CD8-positive, alpha-beta memory T cell (primary cell): ENCODE measurements around the gene SLC22A13. TPM values are rescaled to one million over a fixed set of nuclear protein-coding genes. Genes with fewer than 3 reads are reported as not detected.
"Not testable (repeated sequence)": the region's sequence is repeated elsewhere in the genome, so short reads cannot be mapped to it uniquely, and the experiment has no call there.

Source experiments
- CTCF ChIA-PET: fragments of 350-600 bp; sonication (Branson Sonifier 250); formaldehyde crosslinking; loops from one replicate; lab custom pipeline; 2021; ENCODE audit warnings: antibody characterized with exemption; lab: Charles Lee
- POLR2A ChIA-PET: fragments of 350-600 bp; sonication (Branson Sonifier 250); formaldehyde crosslinking; loops from one replicate; lab custom pipeline; 2021; ENCODE audit warnings: antibody characterized with exemption; lab: Charles Lee
- DNase-seq, 5 donors: peaks; one replicate each; pipeline versions ENCODE4 v3.0.0 to v3.0.0-alpha.2; 2020 to 2022; ENCODE audit warnings: mixed read lengths in 1 of 5
- H3K27ac ChIP-seq: one replicate; pipeline ENCODE4 v1.7.0; 2013; ENCODE audit warnings: low read depth, mild to moderate bottlenecking, low read length, moderate library complexity
- H3K27me3 ChIP-seq: 2 replicates; pipeline ENCODE4 v1.7.0; 2013; ENCODE audit warnings: low read length, mild to moderate bottlenecking; ENCODE audit not compliant: insufficient read depth, poor library complexity, severe bottlenecking
- H3K36me3 ChIP-seq: 2 replicates; pipeline ENCODE4 v1.7.0; 2013; ENCODE audit warnings: mild to moderate bottlenecking, low read length, moderate library complexity; ENCODE audit not compliant: insufficient read depth
- H3K4me1 ChIP-seq: 2 replicates; pipeline ENCODE4 v1.7.0; 2013; ENCODE audit warnings: mild to moderate bottlenecking, low read length, moderate library complexity; ENCODE audit not compliant: insufficient read depth
- H3K4me3 ChIP-seq: 2 replicates; pipeline ENCODE4 v1.7.0; 2013; ENCODE audit warnings: mild to moderate bottlenecking, low read length
- H3K9me3 ChIP-seq: 2 replicates; pipeline ENCODE4 v1.7.0; 2013; ENCODE audit warnings: mild to moderate bottlenecking, low read length
- H3K27ac Mint-ChIP-seq, 8 donors: one replicate each; pipeline ENCODE4 v1.8.0; 2020 to 2021; ENCODE audit warnings: mixed read lengths in 8 of 8, mild to moderate bottlenecking in 6 of 8, inconsistent platforms in 3 of 8, moderate library complexity in 3 of 8
- H3K27me3 Mint-ChIP-seq, 2 donors: one replicate each; pipeline ENCODE4 v1.8.0; 2020 to 2021; ENCODE audit warnings: mixed read lengths in 2 of 2, mild to moderate bottlenecking in 1 of 2, moderate library complexity in 1 of 2
- H3K36me3 Mint-ChIP-seq, 3 donors: one replicate each; pipeline ENCODE4 v1.8.0; 2020 to 2021; ENCODE audit warnings: mixed read lengths in 3 of 3, inconsistent platforms in 1 of 3, mild to moderate bottlenecking in 1 of 3
- H3K4me1 Mint-ChIP-seq, 3 donors: one replicate each; pipeline ENCODE4 v1.8.0; 2020 to 2021; ENCODE audit warnings: mixed read lengths in 3 of 3, inconsistent platforms in 1 of 3, mild to moderate bottlenecking in 1 of 3
- H3K4me3 Mint-ChIP-seq, 7 donors: one replicate each; pipeline ENCODE4 v1.8.0; 2020 to 2021; ENCODE audit warnings: mixed read lengths in 7 of 7, mild to moderate bottlenecking in 6 of 7, moderate library complexity in 4 of 7, inconsistent platforms in 2 of 7
- H3K9me3 Mint-ChIP-seq, 5 donors: one replicate each; pipeline ENCODE4 v1.8.0; 2020 to 2022; ENCODE audit warnings: mixed read lengths in 5 of 5, mild to moderate bottlenecking in 3 of 5, moderate library complexity in 2 of 5, inconsistent platforms in 1 of 5
- polyA plus RNA-seq: library from polyadenylated mRNA; unstranded; fragments of 300-500 nt; fragmentation: Illumina TruSeq; gene quantifications from one replicate; pipeline ENCODE4 v1.2.3, GENCODE V29; 2021
- total RNA-seq, 2 experiments: library from RNA; stranded (reverse); gene quantifications; one replicate each; pipeline ENCODE4 v1.2.3, GENCODE V29; 2021

Gene SLC22A13
- total and polyA plus RNA-seq, 3 experiments from 2014 or later = 0.12 to 0.44 (median 0.28) TPM

- H3K36me3 Mint-ChIP-seq, POLR2A ChIA-PET, H3K9me3 ChIP-seq, H3K27ac ChIP-seq, H3K4me3 Mint-ChIP-seq, H3K27me3 ChIP-seq, H3K27ac Mint-ChIP-seq, H3K4me3 ChIP-seq, H3K27me3 Mint-ChIP-seq, H3K4me1 ChIP-seq, H3K9me3 Mint-ChIP-seq, DNase-seq, H3K4me1 Mint-ChIP-seq, H3K36me3 ChIP-seq: not testable (repeated sequence)
- CTCF ChIA-PET = interaction anchor here (0.7 kb wide), 1 partner anchor 573 kb away, joined by 4 read pairs; no protein-coding TSS in a partner anchor
These were observed 23.9 kb downstream of the SLC22A13 start for GRCh38 chr3:38289286-38290217.

- H3K9me3 Mint-ChIP-seq, H3K4me3 Mint-ChIP-seq, H3K4me3 ChIP-seq, H3K4me1 Mint-ChIP-seq, H3K4me1 ChIP-seq, DNase-seq, H3K27me3 ChIP-seq, H3K27ac ChIP-seq, H3K36me3 Mint-ChIP-seq, H3K27ac Mint-ChIP-seq, H3K36me3 ChIP-seq, H3K9me3 ChIP-seq, POLR2A ChIA-PET: not testable (repeated sequence)
- CTCF ChIA-PET = interaction anchor here (1.6 to 3.5 kb wide), 2 partner anchors 50 to 179 kb away, joined by 5 to 31 read pairs; partner anchors contain the start of gene XYLB
- peaks cover 4 to 24% of the 10 kb centered on the region in 2 donors for H3K27me3 Mint-ChIP-seq
These were observed 31.4 kb downstream of the SLC22A13 start for GRCh38 chr3:38297053-38297452.

GRCh38 chr3:38297537-38297936 is 31.9 kb downstream of the SLC22A13 start:
- Histone ChIP-seq H3K9me3 (no peaks in the 10 kb centered on the region), H3K4me1 (no peaks in the 10 kb centered on the region), H3K4me3 (no peak overlapping the region), H3K27ac (no peak overlapping the region), H3K36me3 (no peaks in the 10 kb centered on the region), H3K27me3 (no peaks in the 10 kb centered on the region)
- H3K4me3 Mint-ChIP-seq = no peak overlapping the region
- POLR2A ChIA-PET = no interaction called here
- CTCF ChIA-PET = interaction anchor here (1.6 to 3.5 kb wide), 2 partner anchors 49 to 179 kb away, joined by 5 to 31 read pairs; partner anchors contain the start of gene XYLB
- H3K36me3 Mint-ChIP-seq = no peaks in the 10 kb centered on the region
- no peak for DNase-seq
- H3K9me3 Mint-ChIP-seq = no peaks in the 10 kb centered on the region
- H3K27me3 Mint-ChIP-seq = peaks cover 4 to 24% of the 10 kb centered on the region in 2 donors
- H3K4me1 Mint-ChIP-seq = no peaks in the 10 kb centered on the region
- no peak overlapping the region for H3K27ac Mint-ChIP-seq

GRCh38 chr3:38297947-38298711 is 32.5 kb downstream of the SLC22A13 start:
- no peaks in the 10 kb centered on the region for H3K36me3 Mint-ChIP-seq
- Histone ChIP-seq H3K36me3 (no peaks in the 10 kb centered on the region), H3K27me3 (no peaks in the 10 kb centered on the region), H3K4me1 (no peaks in the 10 kb centered on the region), H3K9me3 (no peaks in the 10 kb centered on the region), H3K4me3 (no peak overlapping the region), H3K27ac (no peak overlapping the region)
- CTCF ChIA-PET = interaction anchor here (1.6 to 3.5 kb wide), 2 partner anchors 48 to 180 kb away, joined by 5 to 31 read pairs; partner anchors contain the start of gene XYLB
- H3K4me1 Mint-ChIP-seq = no peaks in the 10 kb centered on the region
- H3K9me3 Mint-ChIP-seq = no peaks in the 10 kb centered on the region
- H3K27me3 Mint-ChIP-seq = peaks cover 4 to 24% of the 10 kb centered on the region in 2 donors
- DNase-seq = no peak
- POLR2A ChIA-PET = no interaction called here
- H3K27ac Mint-ChIP-seq = no peak overlapping the region
- no peak overlapping the region for H3K4me3 Mint-ChIP-seq

- Mint-ChIP-seq H3K4me1 (no peaks in the 10 kb centered on the region), H3K27ac (no peak overlapping the region), H3K27me3 (peaks cover 6 to 28% of the 10 kb centered on the region in 2 donors), H3K9me3 (peaks cover 0 to 5% (median 0%) of the 10 kb centered on the region in 5 donors), H3K4me3 (no peak overlapping the region), H3K36me3 (peaks cover 0 to 13% (median 0%) of the 10 kb centered on the region in 3 donors)
- CTCF ChIA-PET = no interaction called here
- Histone ChIP-seq H3K9me3 (no peaks in the 10 kb centered on the region), H3K36me3 (no peaks in the 10 kb centered on the region), H3K4me1 (no peaks in the 10 kb centered on the region), H3K27me3 (peaks cover 5% of the 10 kb centered on the region), H3K27ac (no peak overlapping the region), H3K4me3 (no peak overlapping the region)
- DNase-seq = no peak
- POLR2A ChIA-PET = no interaction called here
These were observed 41.3 kb downstream of the SLC22A13 start for GRCh38 chr3:38306941-38307340.

GRCh38 chr3:38307599-38307998 is 42.0 kb downstream of the SLC22A13 start:
- Histone ChIP-seq H3K4me3 (no peak overlapping the region), H3K4me1 (no peaks in the 10 kb centered on the region), H3K27ac (no peak overlapping the region), H3K36me3 (no peaks in the 10 kb centered on the region), H3K9me3 (no peaks in the 10 kb centered on the region), H3K27me3 (peaks cover 5% of the 10 kb centered on the region)
- ChIA-PET CTCF (no interaction called here), POLR2A (no interaction called here)
- no peaks in the 10 kb centered on the region for H3K4me1 Mint-ChIP-seq
- no peak overlapping the region for H3K4me3 Mint-ChIP-seq
- no peak for DNase-seq
- H3K27ac Mint-ChIP-seq = no peak overlapping the region
- peaks cover 0 to 13% (median 0%) of the 10 kb centered on the region in 3 donors for H3K36me3 Mint-ChIP-seq
- H3K9me3 Mint-ChIP-seq = peaks cover 0 to 5% (median 0%) of the 10 kb centered on the region in 5 donors
- peaks cover 7 to 34% of the 10 kb centered on the region in 2 donors for H3K27me3 Mint-ChIP-seq

- POLR2A ChIA-PET = no interaction called here
- CTCF ChIA-PET = no interaction called here
These were observed 42.8 kb downstream of the SLC22A13 start for GRCh38 chr3:38308456-38308855.

More at GRCh38 chr3:38308456-38308855, 42.8 kb downstream of the SLC22A13 start:
- Histone ChIP-seq H3K27ac (no peak overlapping the region), H3K9me3 (no peaks in the 10 kb centered on the region), H3K4me3 (no peak overlapping the region), H3K4me1 (no peaks in the 10 kb centered on the region), H3K36me3 (no peaks in the 10 kb centered on the region), H3K27me3 (peaks cover 5% of the 10 kb centered on the region)
- Mint-ChIP-seq H3K27ac (no peak overlapping the region), H3K4me3 (no peak overlapping the region), H3K36me3 (peaks cover 0 to 13% (median 0%) of the 10 kb centered on the region in 3 donors), H3K9me3 (peaks cover 0 to 5% (median 0%) of the 10 kb centered on the region in 5 donors), H3K27me3 (peaks cover 7 to 37% of the 10 kb centered on the region in 2 donors), H3K4me1 (no peaks in the 10 kb centered on the region)
- DNase-seq = no peak
